DND-41 (cell line): ENCODE data around the gene COPS2.

Source experiments
- CTCF ChIP-seq: IDR thresholded peaks from 2 replicates; pipeline ENCODE4 v1.5.1; 2012; ENCODE audit warnings: borderline replicate concordance, low read length, moderate library complexity, mild to moderate bottlenecking; ENCODE audit not compliant: poor library complexity, severe bottlenecking; ENCODE audit errors: extremely low read depth
- EZH2 ChIP-seq: IDR thresholded peaks from 3 replicates; pipeline ENCODE4 v1.6.1; 2012; ENCODE audit warnings: borderline replicate concordance, low read depth, mild to moderate bottlenecking, moderate library complexity, low read length, inconsistent platforms; ENCODE audit not compliant: severe bottlenecking

GRCh38 chr15:49135911-49136310, 19.5 kb downstream of the COPS2 start:
- no peak for TF ChIP-seq CTCF
- TF ChIP-seq EZH2: no peak
